Activated CD8-positive, alpha-beta T cell treated with anti-CD3 and anti-CD28 coated beads, Interleukin-2, amount 10 ng/mL, durations not matched to agents 7 days and 5 days (primary cell): ENCODE results near the gene ZNF574. TPM values are rescaled to one million over a fixed set of nuclear protein-coding genes. Genes with fewer than 3 reads are reported as not detected.
A peak's percentile ranks its signal among the peaks of the same experiment; 100 is the strongest.

ENCODE experiments used
- ATAC-seq: fragments of 150-1000 bp; cut with Tn5 transposase; one replicate; pipeline ENCODE4 v1.10.0; 2021; ENCODE audit warnings: moderate library complexity
- CTCF ChIA-PET: fragments of 350-600 bp; sonication (Branson Sonifier 250); formaldehyde crosslinking; loops from one replicate; lab custom pipeline; 2021; ENCODE audit warnings: antibody characterized with exemption; lab: Charles Lee
- POLR2A ChIA-PET: fragments of 350-600 bp; sonication (Branson Sonifier 250); formaldehyde crosslinking; loops from one replicate; lab custom pipeline; 2021; ENCODE audit warnings: antibody characterized with exemption; lab: Charles Lee
- DNase-seq: peaks from one replicate; pipeline ENCODE4 v3.0.0-alpha.2; 2020
- H3K27ac Mint-ChIP-seq: one replicate; pipeline ENCODE4 v1.8.0; 2021; ENCODE audit warnings: mild to moderate bottlenecking, mixed read lengths
- H3K27me3 Mint-ChIP-seq: one replicate; pipeline ENCODE4 v1.8.0; 2021; ENCODE audit warnings: low read depth, mixed read lengths
- H3K36me3 Mint-ChIP-seq: one replicate; pipeline ENCODE4 v1.8.0; 2021; ENCODE audit warnings: low read depth, mixed read lengths
- H3K4me1 Mint-ChIP-seq: one replicate; pipeline ENCODE4 v1.8.0; 2021; ENCODE audit warnings: low read depth, mixed read lengths
- H3K4me3 Mint-ChIP-seq: one replicate; pipeline ENCODE4 v1.8.0; 2021; ENCODE audit warnings: mild to moderate bottlenecking, mixed read lengths
- H3K9me3 Mint-ChIP-seq: one replicate; pipeline ENCODE4 v1.8.0; 2022; ENCODE audit warnings: mixed read lengths; ENCODE audit not compliant: insufficient read depth
- total RNA-seq, 2 experiments: library from RNA; stranded (reverse); gene quantifications; one replicate each; pipeline ENCODE4 v1.2.3, GENCODE V29; 2021

The ZNF574 gene
- total RNA-seq, 2 experiments from 2014 or later = 14.0 to 14.3 TPM

GRCh38 chr19:42086188-42086736, 10.3 kb downstream of the ZNF574 start:
- Mint-ChIP-seq H3K27ac (no peak overlapping the region), H3K9me3 (no peaks in the 10 kb centered on the region), H3K4me1 (peaks cover 35% of the 10 kb centered on the region), H3K4me3 (no peak overlapping the region), H3K27me3 (no peaks in the 10 kb centered on the region), H3K36me3 (peaks cover 13% of the 10 kb centered on the region)
- CTCF ChIA-PET = no interaction called here
- ATAC-seq = no peak
- DNase-seq = no peak
- POLR2A ChIA-PET = no interaction called here

- H3K4me3 Mint-ChIP-seq = no peak overlapping the region
- ChIA-PET POLR2A (no interaction called here), CTCF (no interaction called here)
- H3K4me1 Mint-ChIP-seq = peaks cover 36% of the 10 kb centered on the region
- DNase-seq (no peak), ATAC-seq (no peak)
- H3K9me3 Mint-ChIP-seq = no peaks in the 10 kb centered on the region
- H3K27me3 Mint-ChIP-seq = no peaks in the 10 kb centered on the region
- peaks cover 6% of the 10 kb centered on the region for H3K36me3 Mint-ChIP-seq
- no peak overlapping the region for H3K27ac Mint-ChIP-seq
Measured at GRCh38 chr19:42086770-42087550, 11.0 kb downstream of the ZNF574 start.

GRCh38 chr19:42088471-42089190, 12.7 kb downstream of the ZNF574 start:
- Mint-ChIP-seq H3K36me3 (peaks cover 2% of the 10 kb centered on the region), H3K4me3 (no peak overlapping the region), H3K9me3 (no peaks in the 10 kb centered on the region), H3K27me3 (no peaks in the 10 kb centered on the region), H3K4me1 (peaks cover 41% of the 10 kb centered on the region), H3K27ac (peak overlapping the region; percentile 61)
- ChIA-PET POLR2A (no interaction called here), CTCF (no interaction called here)
- ATAC-seq = no peak
- DNase-seq = no peak

GRCh38 chr19:42089191-42089750, 13.3 kb downstream of the ZNF574 start:
- peak overlapping the region; percentile 61 for H3K27ac Mint-ChIP-seq
- H3K27me3 Mint-ChIP-seq = no peaks in the 10 kb centered on the region
- no peak for ATAC-seq
- peaks cover 2% of the 10 kb centered on the region for H3K36me3 Mint-ChIP-seq
- POLR2A ChIA-PET = no interaction called here
- CTCF ChIA-PET = no interaction called here
- no peak overlapping the region for H3K4me3 Mint-ChIP-seq
- peaks cover 41% of the 10 kb centered on the region for H3K4me1 Mint-ChIP-seq
- DNase-seq = no peak
- H3K9me3 Mint-ChIP-seq = no peaks in the 10 kb centered on the region

GRCh38 chr19:42089772-42090171, 13.8 kb downstream of the ZNF574 start:
- Mint-ChIP-seq H3K9me3 (no peaks in the 10 kb centered on the region), H3K4me3 (no peak overlapping the region), H3K27ac (no peak overlapping the region), H3K4me1 (peaks cover 41% of the 10 kb centered on the region), H3K27me3 (no peaks in the 10 kb centered on the region), H3K36me3 (peaks cover 2% of the 10 kb centered on the region)
- no peak for DNase-seq
- no peak for ATAC-seq
- POLR2A ChIA-PET = no interaction called here
- CTCF ChIA-PET = no interaction called here

- Mint-ChIP-seq H3K4me3 (peak overlapping the region; percentile 17), H3K36me3 (peaks cover 2% of the 10 kb centered on the region)
Measured at GRCh38 chr19:42090672-42091071, 14.7 kb downstream of the ZNF574 start.

GRCh38 chr19:42091300-42091699, 15.3 kb downstream of the ZNF574 start:
- POLR2A ChIA-PET = no interaction called here
- Mint-ChIP-seq H3K4me1 (peaks cover 41% of the 10 kb centered on the region), H3K27me3 (no peaks in the 10 kb centered on the region), H3K27ac (peak overlapping the region; percentile 65), H3K9me3 (no peaks in the 10 kb centered on the region), H3K36me3 (peaks cover 2% of the 10 kb centered on the region), H3K4me3 (no peak overlapping the region)
- ATAC-seq (no peak), DNase-seq (no peak)
- CTCF ChIA-PET = interaction anchor here (1.0 kb wide), 2 partner anchors 10 to 15 kb away, joined by 3 read pairs; partner anchors contain the start of gene ZNF574

More at GRCh38 chr19:42090672-42091071, 14.7 kb downstream of the ZNF574 start:
- no peaks in the 10 kb centered on the region for H3K9me3 Mint-ChIP-seq
- CTCF ChIA-PET = interaction anchor here (0.9 kb wide), 1 partner anchor 9 kb away, joined by 4 read pairs; no protein-coding TSS in a partner anchor
- peaks cover 41% of the 10 kb centered on the region for H3K4me1 Mint-ChIP-seq
- no peaks in the 10 kb centered on the region for H3K27me3 Mint-ChIP-seq
- DNase-seq (peak; percentile 44), ATAC-seq (peak; percentile 52)
- H3K27ac Mint-ChIP-seq = peak overlapping the region; percentile 65
- POLR2A ChIA-PET = no interaction called here

- no peak overlapping the region for H3K27ac Mint-ChIP-seq
- CTCF ChIA-PET = interaction anchor here (1.0 kb wide), 3 partner anchors 10 to 16 kb away, joined by 3 read pairs; partner anchors contain the start of gene ZNF574
- no peak for DNase-seq
- H3K9me3 Mint-ChIP-seq = no peaks in the 10 kb centered on the region
- H3K27me3 Mint-ChIP-seq = no peaks in the 10 kb centered on the region
- H3K4me3 Mint-ChIP-seq = no peak overlapping the region
- peaks cover 41% of the 10 kb centered on the region for H3K4me1 Mint-ChIP-seq
- no peak for ATAC-seq
- peaks cover 2% of the 10 kb centered on the region for H3K36me3 Mint-ChIP-seq
- POLR2A ChIA-PET = no interaction called here
Measured at GRCh38 chr19:42091742-42092141, 15.8 kb downstream of the ZNF574 start.

GRCh38 chr19:42092350-42092749, 16.4 kb downstream of the ZNF574 start:
- H3K9me3 Mint-ChIP-seq = no peaks in the 10 kb centered on the region
- CTCF ChIA-PET = interaction anchor here (1.0 kb wide), 3 partner anchors 11 to 17 kb away, joined by 3 read pairs; partner anchors contain the start of gene ZNF574
- H3K27ac Mint-ChIP-seq = peak overlapping the region; percentile 70
- no peak overlapping the region for H3K4me3 Mint-ChIP-seq
- POLR2A ChIA-PET = no interaction called here
- H3K27me3 Mint-ChIP-seq = no peaks in the 10 kb centered on the region
- H3K4me1 Mint-ChIP-seq = peaks cover 41% of the 10 kb centered on the region
- peaks cover 2% of the 10 kb centered on the region for H3K36me3 Mint-ChIP-seq
- DNase-seq = peak; percentile 71
- ATAC-seq = peak; percentile 75

GRCh38 chr19:42093505-42093904, 17.5 kb downstream of the ZNF574 start:
- Mint-ChIP-seq H3K4me1 (peaks cover 37% of the 10 kb centered on the region), H3K4me3 (no peak overlapping the region), H3K9me3 (no peaks in the 10 kb centered on the region), H3K36me3 (peaks cover 2% of the 10 kb centered on the region), H3K27ac (no peak overlapping the region), H3K27me3 (no peaks in the 10 kb centered on the region)
- POLR2A ChIA-PET = no interaction called here
- CTCF ChIA-PET = interaction anchor here (1.4 to 4.3 kb wide), 3 partner anchors 16 to 150 kb away, joined by 3 to 20 read pairs (median 3); no protein-coding TSS in a partner anchor
- DNase-seq (no peak), ATAC-seq (no peak)

GRCh38 chr19:42093926-42094325, 18.0 kb downstream of the ZNF574 start:
- H3K4me3 Mint-ChIP-seq = no peak overlapping the region
- no peaks in the 10 kb centered on the region for H3K9me3 Mint-ChIP-seq
- ChIA-PET CTCF (interaction anchor here (1.4 to 4.3 kb wide), 3 partner anchors 16 to 149 kb away, joined by 3 to 20 read pairs (median 3); no protein-coding TSS in a partner anchor), POLR2A (no interaction called here)
- DNase-seq = no peak
- H3K27me3 Mint-ChIP-seq = no peaks in the 10 kb centered on the region
- H3K36me3 Mint-ChIP-seq = peaks cover 2% of the 10 kb centered on the region
- H3K27ac Mint-ChIP-seq = no peak overlapping the region
- ATAC-seq = no peak
- H3K4me1 Mint-ChIP-seq = peaks cover 32% of the 10 kb centered on the region
